AG20443 (cell line): ENCODE measurements around the gene DENND6B.
"Not testable (repeated sequence)": the region's sequence is repeated elsewhere in the genome, so short reads cannot be mapped to it uniquely, and the experiment has no call there.

Experiments
- DNase-seq: peaks from one replicate; pipeline ENCODE4 v3.0.0; 2012; ENCODE audit warnings: low spot score, mixed read lengths

Gene DENND6B

DNA sequence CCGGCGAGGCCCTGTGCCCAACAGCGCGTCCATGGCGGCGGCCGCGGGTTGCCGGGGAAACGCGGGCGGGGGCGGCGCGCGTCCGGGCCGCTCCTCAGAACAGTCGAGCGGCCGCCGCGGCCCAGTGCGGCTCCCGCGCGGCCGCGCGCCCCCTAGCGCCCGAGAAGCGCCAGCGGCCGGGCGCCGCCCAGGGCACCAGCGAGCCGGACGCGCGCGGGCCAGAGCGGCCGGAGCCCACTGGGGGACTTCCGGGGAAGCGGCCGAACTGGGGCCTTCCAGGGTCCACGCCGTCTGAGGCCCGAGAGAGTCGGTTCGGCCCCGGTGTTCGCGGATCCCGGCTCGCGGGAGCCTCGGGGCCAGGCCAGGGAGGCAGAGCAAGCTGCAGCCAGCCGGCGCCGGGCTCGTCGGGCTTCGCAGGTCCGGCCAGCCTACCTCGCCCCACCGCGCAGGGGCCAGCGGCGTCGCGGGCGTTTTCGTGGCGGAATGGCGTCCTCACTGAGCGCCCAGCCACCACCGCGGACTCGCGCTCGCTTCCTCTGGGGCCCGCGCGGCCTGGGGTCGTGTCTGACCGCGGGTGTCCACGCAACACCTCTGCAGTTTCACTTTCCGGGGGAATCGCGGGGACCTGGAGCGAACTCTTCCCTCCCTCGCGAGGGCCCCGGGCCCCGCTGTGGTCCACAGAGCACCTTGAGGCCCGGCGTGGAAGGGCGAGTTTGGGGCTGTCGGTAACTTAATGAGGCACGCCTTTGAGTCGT, at the start of gene DENND6B:
Gene DENND6B (minus strand): TSS at position 57 of the 755 bp plus-strand sequence. CDS start 24 bp downstream, at position 33.
- DNase-seq = peak; percentile 96

DNA sequence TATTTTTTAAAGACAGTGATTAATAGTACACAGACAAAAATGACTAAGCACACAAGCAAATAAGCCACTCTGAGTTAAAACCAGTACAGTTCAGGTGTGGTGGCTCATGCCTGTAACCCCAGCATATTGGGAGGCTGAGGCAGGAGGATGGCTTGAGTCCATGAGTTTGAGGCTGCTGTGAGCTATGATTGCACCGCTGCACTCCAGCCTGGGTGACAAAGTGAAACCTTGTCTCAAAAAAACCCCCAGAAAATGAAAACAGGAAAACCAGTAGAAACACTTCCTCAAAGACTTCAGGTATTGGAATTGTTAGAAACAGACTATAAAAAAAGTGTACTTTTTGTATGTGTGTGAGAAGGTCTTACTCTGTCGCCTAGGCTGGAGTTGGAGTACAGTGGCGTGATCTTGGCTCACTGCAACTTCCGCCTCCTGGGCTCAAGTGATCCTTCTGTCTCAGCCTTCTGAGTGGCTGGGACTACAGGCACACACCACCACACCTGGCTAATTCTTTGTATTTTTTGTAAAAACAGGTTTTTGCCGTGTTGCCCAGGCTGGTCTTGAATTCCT, 49.4 kb upstream of the DENND6B start:
- no peak for DNase-seq

GRCh38 chr22:50371101-50371648, 44.4 kb upstream of the DENND6B start:
- DNase-seq = no peak

GRCh38 chr22:50367778-50368500, 41.1 kb upstream of the DENND6B start:
- no peak for DNase-seq

DNA sequence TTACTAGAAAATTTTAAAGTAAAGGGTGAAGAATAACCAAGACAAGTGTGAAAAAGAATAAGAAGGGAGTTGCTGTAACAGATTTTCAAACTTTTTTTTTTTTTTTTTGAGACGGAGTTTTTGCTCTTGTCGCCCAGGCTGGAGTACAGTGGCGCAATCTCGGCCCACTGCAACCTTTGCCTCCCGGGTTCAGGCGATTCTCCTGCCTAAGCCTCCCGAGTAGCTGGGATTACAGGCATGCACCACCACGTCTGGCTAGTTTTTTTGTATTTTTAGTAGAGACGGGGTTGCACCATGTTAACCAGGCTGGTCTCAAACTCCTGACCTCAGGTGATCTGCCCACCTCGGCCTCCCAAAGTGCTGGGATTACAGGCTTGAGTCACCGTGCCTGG, 37.0 kb upstream of the DENND6B start:
- DNase-seq = not testable (repeated sequence)

- DNase-seq = no peak
These were observed 36.5 kb upstream of the DENND6B start for GRCh38 chr22:50363166-50363802.

DNA sequence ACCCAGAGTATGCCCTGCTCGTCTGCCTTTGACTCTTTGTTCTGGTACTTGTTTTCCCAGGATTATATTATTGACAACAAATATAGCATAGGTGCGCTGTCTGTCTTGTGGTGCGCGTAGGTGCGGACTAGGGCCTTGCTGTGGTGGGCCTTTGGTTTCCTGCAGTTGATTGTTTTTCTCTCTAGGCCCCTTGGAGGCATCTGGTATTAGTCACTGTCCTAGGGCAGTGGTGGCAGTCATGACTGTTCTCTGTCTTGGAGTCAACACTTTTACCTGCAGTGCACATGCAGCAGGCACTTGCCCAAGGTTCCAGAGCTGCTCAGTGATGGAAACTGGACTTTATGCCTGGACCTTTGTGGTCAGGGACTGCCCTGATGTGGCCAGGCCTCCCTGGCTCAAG, 34.9 kb upstream of the DENND6B start:
- DNase-seq = no peak

GRCh38 chr22:50361222-50361621, 34.4 kb upstream of the DENND6B start:
- DNase-seq = no peak

- DNase-seq = no peak
These were observed 33.8 kb upstream of the DENND6B start for GRCh38 chr22:50360578-50360977.

GRCh38 chr22:50357756-50358155, 30.9 kb upstream of the DENND6B start:
- DNase-seq = no peak

GRCh38 chr22:50357222-50357621, 30.4 kb upstream of the DENND6B start:
- DNase-seq = no peak

- no peak for DNase-seq
These were observed 29.4 kb upstream of the DENND6B start for GRCh38 chr22:50356186-50356585.

DNA sequence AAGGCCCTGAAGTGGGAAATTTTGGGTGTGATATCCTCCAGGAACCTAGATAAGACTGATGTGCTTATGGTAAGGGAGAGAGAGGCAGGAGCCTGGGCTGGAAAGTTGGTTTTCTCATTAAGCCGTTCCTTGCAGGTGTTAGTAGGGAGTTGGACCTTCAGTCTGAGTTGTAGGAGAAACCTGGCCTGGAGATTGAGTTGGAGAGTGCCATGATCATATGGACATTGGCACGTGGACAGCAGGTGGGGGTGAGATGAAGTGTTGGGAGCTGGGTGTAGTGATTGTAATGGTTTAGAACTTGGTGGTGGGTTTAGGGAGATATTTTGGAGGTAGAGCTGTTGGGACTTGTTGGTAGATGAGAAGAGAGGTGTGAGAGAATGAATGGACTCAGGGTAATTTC, 21.2 kb upstream of the DENND6B start:
- no peak for DNase-seq

GRCh38 chr22:50347157-50347556, 20.3 kb upstream of the DENND6B start:
- no peak for DNase-seq

DNA sequence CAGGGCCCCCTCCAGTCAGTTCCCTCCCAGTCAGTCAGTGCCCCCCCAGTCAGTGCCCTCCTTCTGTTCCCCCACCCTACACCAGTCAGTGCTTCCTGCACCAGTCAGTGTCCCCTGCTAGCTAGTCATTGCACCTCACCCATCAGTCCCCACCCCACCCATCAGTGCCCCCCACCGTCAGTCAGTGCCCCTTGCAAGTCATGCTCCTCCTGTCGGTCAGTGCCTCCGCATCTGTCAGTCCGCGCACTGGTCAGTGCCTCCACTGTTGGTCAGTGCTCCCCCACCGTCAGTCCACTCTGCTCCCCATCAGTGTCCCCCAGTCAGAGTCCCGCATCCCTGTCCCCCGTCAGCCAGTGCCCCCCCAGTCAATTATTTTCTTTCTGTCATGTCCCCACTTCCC, 19.7 kb upstream of the DENND6B start:
- DNase-seq = no peak

- DNase-seq = no peak
These were observed 16.7 kb upstream of the DENND6B start for GRCh38 chr22:50343541-50343935.

DNA sequence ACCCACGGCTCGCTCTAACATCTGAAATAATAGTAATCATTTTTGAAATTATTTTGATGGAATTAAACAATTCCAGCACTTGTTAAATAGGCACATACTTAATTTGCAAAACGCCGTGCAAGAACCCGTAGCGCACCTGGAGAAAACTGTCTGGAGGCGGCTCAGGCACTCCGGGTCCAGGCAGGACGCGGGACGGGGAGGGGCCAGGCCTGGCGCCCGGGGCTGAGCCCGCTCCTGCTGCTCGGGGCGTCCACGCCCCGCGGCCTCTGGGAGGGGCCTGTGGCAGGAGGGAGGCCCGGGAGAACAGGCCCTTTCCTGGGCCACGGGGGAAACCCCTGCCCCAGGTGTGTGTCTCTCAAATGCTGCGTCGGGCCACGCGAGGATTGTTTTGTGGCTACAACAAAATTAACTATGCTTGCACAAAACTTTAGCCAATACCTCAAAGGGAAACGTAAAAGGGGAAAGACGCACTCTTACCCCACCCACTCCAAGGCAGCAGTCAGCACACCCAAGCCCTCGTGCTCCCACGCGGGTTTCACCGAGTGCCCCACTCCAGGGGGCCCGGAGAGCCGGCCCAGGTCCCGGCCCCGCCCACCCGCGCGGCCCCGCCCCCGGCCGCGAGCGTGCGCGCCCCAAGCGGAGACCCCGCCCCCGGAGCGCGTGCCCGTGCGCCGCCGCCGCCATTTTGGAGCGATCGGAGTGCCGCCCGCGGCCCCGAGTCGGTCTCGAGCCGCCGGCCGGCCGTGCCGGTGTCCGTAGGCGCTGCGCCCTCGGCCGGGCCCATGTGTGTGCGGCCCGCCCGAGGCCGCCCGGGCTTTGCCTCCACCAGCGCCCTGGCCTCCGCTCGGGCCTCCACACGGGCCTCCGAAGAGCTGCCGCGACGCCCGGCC, 16.1 kb upstream of the DENND6B start, which contains the start of gene PPP6R2:
Gene PPP6R2 (plus strand): TSS at position 677 of the 890 bp plus-strand sequence. CDS start 50,582 bp downstream, outside the sequence.
- peak; percentile 97 for DNase-seq

DNA sequence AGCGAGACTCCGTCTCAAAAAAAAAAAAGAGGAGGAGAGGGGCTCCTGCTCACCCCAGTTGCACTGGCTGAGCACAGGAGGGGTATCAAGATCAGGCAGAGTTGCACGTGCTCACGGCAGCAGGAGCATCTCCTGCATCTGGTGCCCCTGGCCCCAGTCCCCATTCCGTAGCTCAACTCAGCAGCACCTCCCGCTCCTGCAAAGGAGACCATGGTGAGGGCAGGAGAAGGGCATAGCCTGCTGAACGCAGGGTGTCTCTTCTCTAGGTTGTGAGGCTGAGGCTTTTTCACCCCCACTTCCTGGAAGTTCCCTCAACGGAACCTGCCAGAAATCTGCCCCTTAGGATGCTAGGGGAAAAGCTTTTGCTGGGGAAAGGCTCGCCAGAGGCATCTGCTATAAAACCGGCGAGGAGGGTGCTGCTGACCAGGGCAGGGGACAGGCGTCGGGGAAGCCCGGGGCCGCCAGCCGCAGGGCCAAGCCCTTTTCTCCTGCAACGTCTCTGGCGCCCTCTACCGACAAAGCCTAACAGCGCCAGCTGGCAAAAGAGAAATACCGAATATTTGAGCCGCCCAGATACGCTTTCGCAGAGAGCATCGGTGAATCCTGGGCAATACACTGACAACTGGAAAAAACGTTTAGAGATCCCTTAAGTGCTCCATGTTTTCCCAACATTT, 15.3 kb upstream of the DENND6B start:
- DNase-seq = peak; percentile 86

DNA sequence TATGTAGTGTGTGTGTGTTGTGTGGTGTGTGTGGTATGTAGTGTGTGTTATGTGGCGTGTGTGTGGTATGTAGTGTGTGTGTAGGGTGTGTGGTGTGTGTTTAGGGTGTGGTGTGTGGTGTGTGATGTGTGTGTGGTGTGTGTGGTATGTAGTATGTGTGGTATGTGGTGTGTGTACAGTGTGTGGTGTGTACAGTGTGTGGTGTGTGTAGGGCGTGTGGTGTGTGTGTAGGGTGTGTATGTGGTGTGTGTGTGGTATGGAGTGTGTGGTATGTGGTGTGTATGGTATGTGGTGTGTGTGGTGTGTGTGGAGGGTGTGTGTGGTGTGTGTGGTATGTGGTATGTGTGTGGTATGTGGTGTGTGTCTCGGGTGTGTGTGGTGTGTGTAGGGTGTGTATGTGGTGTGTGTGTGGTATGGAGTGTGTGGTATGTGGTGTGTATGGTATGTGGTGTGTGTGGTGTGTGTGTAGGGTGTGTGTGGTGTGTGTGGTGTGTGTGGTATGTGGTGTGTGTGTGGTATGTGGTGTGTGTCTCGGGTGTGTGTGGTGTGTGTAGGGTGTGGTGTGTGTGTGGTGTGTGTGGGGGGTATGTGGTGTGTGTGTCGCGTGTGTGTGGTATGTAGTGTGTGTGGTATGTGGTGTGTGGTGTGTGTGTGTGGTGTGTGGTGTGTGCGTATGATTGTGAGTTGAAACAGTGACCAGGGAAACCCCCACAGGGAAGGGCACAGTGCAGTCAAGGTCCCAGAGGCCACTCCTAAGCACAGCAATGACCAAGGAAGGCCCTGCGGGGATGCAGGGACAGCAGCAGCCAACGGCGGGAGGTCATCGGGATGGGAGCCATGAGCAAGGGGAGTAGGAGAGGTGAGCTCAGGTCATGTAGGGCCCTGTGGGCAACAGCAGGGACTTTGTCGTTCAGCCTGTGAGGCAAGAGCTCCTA, 13.4 kb upstream of the DENND6B start:
- DNase-seq = peak; percentile 4
